Femur (tissue), 1 donor: ENCODE measurements around the gene SDR39U1.

Experiments used
- DNase-seq: peaks from one replicate; pipeline ENCODE4 v3.0.0-alpha.2; 2017

The SDR39U1 gene

GRCh38 chr14:24428628-24429394 is 13.8 kb downstream of the SDR39U1 start:
- peak; percentile 44 for DNase-seq

- DNase-seq: peak; percentile 20
These were observed 14.8 kb downstream of the SDR39U1 start for GRCh38 chr14:24427537-24428508.

DNA sequence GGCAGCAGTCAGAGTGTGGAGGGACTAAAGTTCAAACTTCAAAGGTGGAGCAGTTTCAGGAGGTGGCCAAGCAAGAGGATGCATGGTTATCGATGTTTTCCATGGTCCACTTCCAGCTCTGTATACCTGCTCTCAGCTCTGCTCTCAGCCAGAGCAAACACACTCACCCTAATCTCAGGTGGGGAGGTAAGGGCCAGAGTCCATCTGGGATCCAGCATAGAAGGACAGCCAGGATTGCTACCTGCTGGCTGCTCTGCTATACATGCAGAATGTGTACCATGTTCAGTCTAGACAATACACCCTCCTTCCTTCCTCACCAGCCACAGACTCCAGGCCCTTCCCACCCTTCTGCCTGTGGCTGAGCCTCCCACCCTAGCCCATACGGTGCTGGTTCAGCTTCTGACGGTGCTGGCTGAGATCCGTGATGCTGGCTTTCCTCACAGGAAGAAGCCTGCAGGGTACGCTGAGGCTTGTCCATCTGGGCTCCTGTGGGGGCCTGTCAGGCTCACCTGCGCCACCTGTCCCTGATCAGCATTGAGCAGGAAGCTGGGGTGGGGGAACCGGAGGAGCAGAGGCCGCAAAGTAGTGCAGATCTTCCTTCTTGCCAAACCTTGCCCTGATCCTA is 15.6 kb downstream of the SDR39U1 start:
- peak; percentile 20 for DNase-seq

GRCh38 chr14:24426150-24426911 is 16.2 kb downstream of the SDR39U1 start:
- DNase-seq: no peak

- no peak for DNase-seq
These were observed 16.9 kb downstream of the SDR39U1 start for GRCh38 chr14:24425704-24426103.

DNA sequence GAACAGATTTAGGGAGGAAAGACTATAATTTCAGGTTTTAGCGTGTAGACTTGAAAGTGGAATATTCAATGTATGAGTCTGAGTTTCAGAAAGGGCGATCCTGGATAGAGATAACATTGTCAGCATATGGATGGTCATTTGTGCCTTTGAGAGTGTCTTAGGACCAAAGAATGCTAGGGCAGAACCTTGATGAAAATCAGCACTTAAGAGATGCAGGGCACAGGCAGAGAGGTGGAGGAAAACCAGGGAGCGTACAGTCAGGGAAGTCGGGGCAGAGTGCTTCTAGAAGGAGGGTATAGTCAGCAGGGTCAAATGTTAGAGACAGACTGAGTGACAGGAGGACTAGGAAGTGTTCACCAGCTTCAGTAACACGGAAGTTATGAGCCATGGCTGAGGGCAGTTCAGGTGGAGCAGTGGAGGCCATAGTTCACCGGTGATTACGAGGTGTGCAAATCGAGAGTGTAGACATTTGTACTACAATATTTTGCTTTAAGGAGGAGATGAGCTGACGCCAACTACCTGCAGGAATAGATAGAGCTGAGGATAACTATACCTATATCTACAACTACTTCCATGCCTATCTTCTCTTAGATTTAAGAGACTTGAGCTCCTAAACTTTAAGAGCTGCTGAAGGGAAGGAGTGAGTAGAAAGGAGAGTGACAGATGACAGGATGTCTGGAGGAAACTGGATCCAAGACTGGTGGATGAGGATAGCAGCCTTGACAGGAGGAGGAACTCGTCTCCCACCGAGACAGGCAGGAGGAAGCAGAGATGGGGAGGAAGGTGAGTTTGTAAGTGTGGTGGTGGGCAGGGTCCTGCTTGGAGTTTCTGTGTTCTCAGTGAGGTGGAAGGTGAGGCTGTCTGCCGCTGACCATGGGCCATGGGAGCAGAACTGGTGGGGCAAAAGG is 19.6 kb downstream of the SDR39U1 start:
- DNase-seq: no peak

DNA sequence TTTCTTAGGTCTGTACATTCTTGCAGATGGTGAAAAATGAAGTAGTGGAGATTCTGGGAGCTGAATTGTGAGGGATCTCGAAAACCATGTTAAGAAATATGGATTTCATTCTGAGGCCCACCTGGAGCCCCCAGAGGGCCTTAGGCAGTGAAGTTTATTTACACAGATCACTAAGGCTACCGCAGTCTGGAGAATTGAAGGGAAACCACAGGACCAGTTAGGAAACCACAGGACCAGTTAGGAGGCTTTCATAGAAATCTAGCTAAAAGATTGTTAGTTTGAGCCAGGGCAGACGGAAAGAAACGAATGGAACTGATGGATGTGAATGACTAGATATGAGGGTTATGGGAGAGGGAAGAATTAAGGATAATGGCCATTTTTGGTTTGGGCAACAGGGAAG is 20.3 kb downstream of the SDR39U1 start:
- DNase-seq: peak; percentile 13

- DNase-seq: peak; percentile 39
These were observed 24.1 kb downstream of the SDR39U1 start for GRCh38 chr14:24418492-24418873.

GRCh38 chr14:24417832-24418491 is 24.6 kb downstream of the SDR39U1 start:
- peak; percentile 21 for DNase-seq

- DNase-seq: peak; percentile 28
These were observed 25.5 kb downstream of the SDR39U1 start for GRCh38 chr14:24416932-24417619.

DNA sequence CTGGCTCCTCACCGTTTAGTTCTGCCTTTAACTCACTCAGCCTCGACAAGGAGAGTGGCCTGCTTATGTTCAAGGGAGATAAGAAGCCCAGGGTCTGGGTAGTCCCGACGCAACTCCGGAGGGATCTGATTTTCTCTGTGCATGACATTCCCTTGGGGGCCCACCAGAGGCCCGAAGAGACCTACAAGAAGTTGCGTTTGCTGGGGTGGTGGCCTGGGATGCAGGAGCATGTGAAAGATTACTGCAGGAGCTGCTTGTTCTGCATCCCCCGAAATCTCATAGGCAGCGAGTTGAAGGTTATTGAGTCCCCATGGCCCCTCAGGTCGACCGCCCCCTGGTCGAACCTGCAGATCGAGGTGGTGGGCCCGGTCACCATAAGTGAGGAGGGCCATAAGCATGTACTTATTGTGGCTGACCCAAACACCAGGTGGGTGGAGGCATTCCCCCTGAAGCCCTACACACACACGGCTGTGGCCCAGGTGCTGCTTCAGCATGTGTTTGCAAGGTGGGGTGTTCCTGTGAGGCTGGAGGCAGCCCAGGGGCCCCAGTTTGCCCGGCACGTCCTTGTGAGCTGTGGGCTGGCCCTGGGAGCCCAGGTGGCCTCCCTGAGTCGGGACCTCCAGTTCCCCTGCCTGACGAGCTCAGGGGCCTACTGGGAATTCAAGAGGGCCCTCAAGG is 26.2 kb downstream of the SDR39U1 start:
- DNase-seq: peak; percentile 30

DNA sequence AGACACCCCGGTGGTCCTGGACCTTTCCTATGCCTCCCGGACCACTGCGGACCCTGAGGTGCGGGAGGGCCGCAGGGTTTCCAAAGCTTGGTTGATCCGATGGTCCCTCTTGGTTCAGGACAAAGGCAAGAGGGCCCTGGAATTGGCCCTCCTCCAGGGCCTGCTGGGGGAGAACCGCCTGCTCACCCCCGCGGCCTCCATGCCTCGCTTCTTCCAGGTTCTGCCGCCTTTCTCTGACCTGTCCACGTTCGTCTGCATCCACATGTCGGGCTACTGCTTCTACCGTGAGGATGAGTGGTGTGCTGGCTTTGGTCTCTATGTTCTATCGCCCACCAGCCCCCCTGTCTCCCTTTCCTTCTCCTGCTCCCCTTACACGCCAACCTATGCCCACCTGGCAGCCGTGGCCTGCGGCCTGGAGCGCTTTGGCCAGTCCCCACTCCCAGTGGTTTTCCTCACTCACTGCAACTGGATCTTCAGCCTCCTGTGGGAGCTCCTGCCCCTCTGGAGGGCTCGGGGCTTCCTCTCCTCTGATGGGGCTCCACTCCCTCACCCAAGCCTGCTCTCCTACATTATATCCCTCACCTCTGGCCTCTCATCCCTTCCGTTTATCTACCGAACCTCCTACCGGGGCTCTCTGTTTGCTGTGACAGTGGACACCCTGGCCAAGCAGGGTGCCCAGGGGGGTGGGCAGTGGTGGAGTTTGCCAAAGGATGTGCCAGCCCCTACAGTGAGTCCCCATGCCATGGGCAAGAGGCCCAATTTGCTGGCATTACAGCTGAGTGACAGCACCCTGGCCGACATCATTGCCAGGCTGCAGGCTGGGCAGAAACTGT is 26.9 kb downstream of the SDR39U1 start:
- peak; percentile 22 for DNase-seq

GRCh38 chr14:24414732-24415420 is 27.7 kb downstream of the SDR39U1 start:
- DNase-seq: peak; percentile 16

DNA sequence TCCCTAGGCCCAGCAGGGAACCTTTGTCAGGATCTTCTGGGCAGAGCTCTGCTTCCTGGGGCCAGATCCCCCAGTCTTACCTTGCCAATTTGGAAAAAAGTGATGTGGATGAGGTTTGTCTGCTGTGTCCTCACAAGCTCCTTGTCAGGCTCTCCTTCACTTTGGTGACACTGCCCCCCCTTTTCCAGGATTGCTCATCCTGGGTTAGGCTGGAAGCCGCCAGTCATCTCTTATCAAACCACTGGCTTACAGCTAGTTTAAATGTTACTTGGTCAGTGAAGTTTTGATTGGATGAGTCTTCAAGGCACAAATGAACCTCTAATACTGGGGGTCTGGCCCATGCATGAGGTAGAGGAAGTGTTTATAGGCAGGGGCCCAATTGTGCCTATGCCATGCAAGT is 28.5 kb downstream of the SDR39U1 start:
- DNase-seq: peak; percentile 11

- DNase-seq: peak; percentile 58
These were observed 30.9 kb downstream of the SDR39U1 start for GRCh38 chr14:24411443-24412389.

- DNase-seq: peak; percentile 14
These were observed 32.6 kb downstream of the SDR39U1 start for GRCh38 chr14:24409956-24410355.

- DNase-seq: no peak
These were observed 33.4 kb downstream of the SDR39U1 start for GRCh38 chr14:24409192-24409591.
